ENCODE results near the gene PCDH15. TPM values are rescaled to one million over a fixed set of nuclear protein-coding genes. Genes with fewer than 3 reads are reported as not detected.

PCDH15 gene
- total RNA-seq, 2 experiments from 2014 or later: not detected

DNA sequence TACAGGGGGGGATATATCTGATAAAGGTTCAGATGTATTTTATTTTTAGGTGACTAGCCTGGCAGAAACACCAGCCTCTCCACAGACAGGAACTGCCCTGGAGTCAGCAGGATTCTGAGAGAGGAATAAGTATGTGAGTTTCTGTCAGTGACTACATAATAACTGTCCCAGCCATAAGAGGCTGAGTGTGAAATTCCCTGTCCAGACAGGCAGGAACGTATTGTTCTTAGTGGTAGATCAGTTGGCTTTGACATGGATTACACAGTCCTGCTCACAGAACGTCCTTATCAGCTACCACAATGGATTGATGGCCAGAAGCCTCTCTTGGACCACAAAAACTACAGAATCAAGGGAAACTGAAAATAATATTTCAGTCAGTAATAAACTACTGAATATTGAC is 709.8 kb downstream of the PCDH15 start:
- H3K9me3 Mint-ChIP-seq: peaks cover 9% of the 10 kb centered on the region
- H3K27me3 Mint-ChIP-seq: no peaks in the 10 kb centered on the region
- H3K27ac ChIP-seq (ENCODE audit: low read depth in 1 of 2, low read length in 2 of 2): no peak overlapping the region
- ATAC-seq (ENCODE audit: poor library complexity) (no peak), DNase-seq (no peak)
- H3K27me3 ChIP-seq (ENCODE audit: control insufficient read depth in 1 of 2, insufficient read depth in 2 of 2, low read length in 2 of 2): no peaks in the 10 kb centered on the region
- TF ChIP-seq, protein P1, sequence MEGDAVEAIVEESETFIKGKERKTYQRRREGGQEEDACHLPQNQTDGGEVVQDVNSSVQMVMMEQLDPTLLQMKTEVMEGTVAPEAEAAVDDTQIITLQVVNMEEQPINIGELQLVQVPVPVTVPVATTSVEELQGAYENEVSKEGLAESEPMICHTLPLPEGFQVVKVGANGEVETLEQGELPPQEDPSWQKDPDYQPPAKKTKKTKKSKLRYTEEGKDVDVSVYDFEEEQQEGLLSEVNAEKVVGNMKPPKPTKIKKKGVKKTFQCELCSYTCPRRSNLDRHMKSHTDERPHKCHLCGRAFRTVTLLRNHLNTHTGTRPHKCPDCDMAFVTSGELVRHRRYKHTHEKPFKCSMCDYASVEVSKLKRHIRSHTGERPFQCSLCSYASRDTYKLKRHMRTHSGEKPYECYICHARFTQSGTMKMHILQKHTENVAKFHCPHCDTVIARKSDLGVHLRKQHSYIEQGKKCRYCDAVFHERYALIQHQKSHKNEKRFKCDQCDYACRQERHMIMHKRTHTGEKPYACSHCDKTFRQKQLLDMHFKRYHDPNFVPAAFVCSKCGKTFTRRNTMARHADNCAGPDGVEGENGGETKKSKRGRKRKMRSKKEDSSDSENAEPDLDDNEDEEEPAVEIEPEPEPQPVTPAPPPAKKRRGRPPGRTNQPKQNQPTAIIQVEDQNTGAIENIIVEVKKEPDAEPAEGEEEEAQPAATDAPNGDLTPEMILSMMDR (IDR thresholded peaks at IDR 0.05): no peak
- H3K36me3 ChIP-seq (ENCODE audit: insufficient read depth, low read length): no peaks in the 10 kb centered on the region
- H3K4me3 ChIP-seq (ENCODE audit: low read length): no peak overlapping the region
- no peaks in the 10 kb centered on the region for H3K4me1 ChIP-seq (ENCODE audit: insufficient read depth, low read length)
- no peak overlapping the region for H3K27ac Mint-ChIP-seq
- no peaks in the 10 kb centered on the region for H3K4me1 Mint-ChIP-seq (ENCODE audit: low read depth)
- no peaks in the 10 kb centered on the region for H3K36me3 Mint-ChIP-seq (ENCODE audit: low read depth)
- POLR2A ChIA-PET: no interaction called here
- CTCF ChIA-PET: no interaction called here
- H3K4me3 Mint-ChIP-seq: no peak overlapping the region
- H3K9me3 ChIP-seq (ENCODE audit: control insufficient read depth in 1 of 2, insufficient read depth in 1 of 2, low read length in 2 of 2): no peaks in the 10 kb centered on the region
- intact Hi-C loops (cut with DNase I, micrococcal nuclease): no loop called here

DNA sequence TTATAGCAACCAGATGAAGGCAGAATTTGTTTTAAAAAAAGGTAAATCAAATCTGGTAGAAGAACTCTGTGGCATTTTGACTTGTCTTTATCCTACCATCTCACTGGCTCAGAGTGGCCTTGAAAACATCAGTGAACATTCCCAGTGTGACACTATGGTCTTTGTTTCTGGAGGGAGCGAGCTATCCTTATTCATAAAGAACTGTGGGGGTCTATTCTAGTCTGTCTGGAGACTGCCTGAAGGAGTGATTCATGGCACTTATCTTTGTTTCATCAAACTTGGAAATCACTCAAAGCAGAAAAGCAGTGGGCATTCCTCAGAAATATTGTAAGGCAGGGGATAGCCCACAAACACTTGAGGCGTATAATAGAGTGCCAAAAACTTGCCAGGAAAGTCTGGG is 719.1 kb downstream of the PCDH15 start:
- no peak overlapping the region for H3K4me3 Mint-ChIP-seq
- TF ChIP-seq, protein P1 (IDR thresholded peaks at IDR 0.05): no peak
- no peaks in the 10 kb centered on the region for H3K36me3 Mint-ChIP-seq (ENCODE audit: low read depth)
- no peaks in the 10 kb centered on the region for H3K4me1 Mint-ChIP-seq (ENCODE audit: low read depth)
- Histone ChIP-seq H3K9me3 (ENCODE audit: control insufficient read depth in 1 of 2, insufficient read depth in 1 of 2, low read length in 2 of 2) (no peaks in the 10 kb centered on the region), H3K4me1 (ENCODE audit: insufficient read depth, low read length) (no peaks in the 10 kb centered on the region), H3K27me3 (ENCODE audit: control insufficient read depth in 1 of 2, insufficient read depth in 2 of 2, low read length in 2 of 2) (no peaks in the 10 kb centered on the region), H3K4me3 (ENCODE audit: low read length) (no peak overlapping the region), H3K27ac (ENCODE audit: low read depth in 1 of 2, low read length in 2 of 2) (no peak overlapping the region), H3K36me3 (ENCODE audit: insufficient read depth, low read length) (no peaks in the 10 kb centered on the region)
- H3K27me3 Mint-ChIP-seq: no peaks in the 10 kb centered on the region
- H3K9me3 Mint-ChIP-seq: peaks cover 16% of the 10 kb centered on the region
- H3K27ac Mint-ChIP-seq: no peak overlapping the region
- ChIA-PET POLR2A (no interaction called here), CTCF (no interaction called here)
- no peak for ATAC-seq (ENCODE audit: poor library complexity)
- intact Hi-C loops (cut with DNase I, micrococcal nuclease): no loop called here
- no peak for DNase-seq

- Histone ChIP-seq H3K27ac (ENCODE audit: low read depth in 1 of 2, low read length in 2 of 2) (no peak overlapping the region), H3K4me3 (ENCODE audit: low read length) (no peak overlapping the region), H3K4me1 (ENCODE audit: insufficient read depth, low read length) (no peaks in the 10 kb centered on the region), H3K27me3 (ENCODE audit: control insufficient read depth in 1 of 2, insufficient read depth in 2 of 2, low read length in 2 of 2) (no peaks in the 10 kb centered on the region), H3K9me3 (ENCODE audit: control insufficient read depth in 1 of 2, insufficient read depth in 1 of 2, low read length in 2 of 2) (peaks cover 0 to 15% of the 10 kb centered on the region in 2 experiments), H3K36me3 (ENCODE audit: insufficient read depth, low read length) (no peaks in the 10 kb centered on the region)
- no peak for ATAC-seq (ENCODE audit: poor library complexity)
- no peak for DNase-seq
- no peak overlapping the region for H3K27ac Mint-ChIP-seq
- ChIA-PET POLR2A (no interaction called here), CTCF (no interaction called here)
- TF ChIP-seq, protein P1 (IDR thresholded peaks at IDR 0.05): no peak
- no peaks in the 10 kb centered on the region for H3K9me3 Mint-ChIP-seq
- H3K4me1 Mint-ChIP-seq (ENCODE audit: low read depth): no peaks in the 10 kb centered on the region
- intact Hi-C loops (cut with DNase I, micrococcal nuclease): no loop called here
- H3K4me3 Mint-ChIP-seq: no peak overlapping the region
- H3K36me3 Mint-ChIP-seq (ENCODE audit: low read depth): no peaks in the 10 kb centered on the region
- no peaks in the 10 kb centered on the region for H3K27me3 Mint-ChIP-seq
Observed at GRCh38 chr10:54067361-54067760, 733.7 kb downstream of the PCDH15 start.

All from CD4-positive, alpha-beta T cell (primary cell).